ENCODE data around the gene SCAF11.

DNA sequence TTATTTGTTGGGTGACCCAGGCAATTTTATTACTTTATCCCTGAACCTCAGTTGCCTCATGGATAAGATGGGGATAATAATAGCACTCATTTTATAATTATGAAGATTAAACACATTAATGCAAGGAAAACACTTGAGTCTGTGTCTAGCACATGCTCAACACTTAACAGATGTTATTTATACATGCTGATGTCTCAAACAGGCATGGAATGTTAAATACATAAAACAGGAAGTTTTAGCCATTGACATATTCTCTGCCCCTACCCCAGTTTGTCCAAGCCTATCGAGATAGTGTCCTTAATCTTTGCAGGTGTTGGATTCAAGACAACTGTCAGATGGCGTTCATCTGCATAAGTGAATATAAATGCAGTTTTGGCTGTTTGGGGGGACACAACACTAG is 109.8 kb downstream of the SCAF11 start:
- TF ChIP-seq MEF2A (IDR thresholded peaks at IDR 0.05; ENCODE audit: insufficient read depth, low read depth, low read length) (no peak), POLR2AphosphoS5 (IDR thresholded peaks at IDR 0.05; ENCODE audit: low read length) (no peak), CTCF (IDR thresholded peaks at IDR 0.05 in 2 of 3, conservative IDR thresholded peaks at IDR 0.05 in 1 of 3; ENCODE audit: control insufficient read depth in 2 of 3, extremely low read depth in 1 of 3, insufficient read depth in 1 of 3, low read depth in 3 of 3, low read length in 3 of 3) (no peak), SIN3A (IDR thresholded peaks at IDR 0.05; ENCODE audit: low read depth, low read length) (no peak), CEBPB (IDR thresholded peaks at IDR 0.05; ENCODE audit: borderline replicate concordance in 1 of 2, low read depth in 2 of 2, low read length in 2 of 2) (no peak), JUND (IDR thresholded peaks at IDR 0.05; ENCODE audit: low read depth, low read length) (no peak)
